ENCODE measurements around the gene INMT. TPM values are rescaled to one million over a fixed set of nuclear protein-coding genes. Genes with fewer than 3 reads are reported as not detected.

INMT gene
- total RNA-seq, 4 donors from 2014 or later, result 1.7 to 6.8 (median 4.5) TPM

- no peak for DNase-seq (ENCODE audit: low spot score in 2 of 2)
- no peak overlapping the region for H3K4me3 ChIP-seq (ENCODE audit: low read depth, poor library complexity, severe bottlenecking)
- WGBS, 2 donors, result 90 to 93% methylated on average over 4 to 6 of the region's 6 CpGs
- TF ChIP-seq CTCF (IDR thresholded peaks at IDR 0.05), result no peak
- no peak for TF ChIP-seq POLR2A (IDR thresholded peaks at IDR 0.05)
- intact Hi-C loops (cut with DNase I; ENCODE audit: low total_unique reads), result no loop called here
These were observed 18.7 kb upstream of the INMT start for GRCh38 chr7:30733216-30733615.

- DNase-seq (ENCODE audit: low spot score in 2 of 2), result no peak
- intact Hi-C loops (cut with DNase I; ENCODE audit: low total_unique reads), result no loop called here
- no peak overlapping the region for H3K4me3 ChIP-seq (ENCODE audit: low read depth, poor library complexity, severe bottlenecking)
- WGBS, 2 donors, result 92 to 96% methylated on average over 11 of the region's 11 CpGs
- TF ChIP-seq CTCF (IDR thresholded peaks at IDR 0.05), result no peak
These were observed 18.2 kb upstream of the INMT start for GRCh38 chr7:30733691-30734090.

- no peak for DNase-seq (ENCODE audit: low spot score in 2 of 2)
- 91 to 92% methylated on average over 7 of the region's 7 CpGs for WGBS, 2 donors
- no peak for TF ChIP-seq CTCF (IDR thresholded peaks at IDR 0.05)
- TF ChIP-seq POLR2A (IDR thresholded peaks at IDR 0.05), result no peak
- intact Hi-C loops (cut with DNase I; ENCODE audit: low total_unique reads), result no loop called here
- H3K4me3 ChIP-seq (ENCODE audit: low read depth, poor library complexity, severe bottlenecking), result no peak overlapping the region
These were observed 17.4 kb upstream of the INMT start for GRCh38 chr7:30734497-30734896.

GRCh38 chr7:30735631-30736030 lies 16.3 kb upstream of the INMT start:
- no peak overlapping the region for H3K4me3 ChIP-seq (ENCODE audit: low read depth, poor library complexity, severe bottlenecking)
- no peak for DNase-seq (ENCODE audit: low spot score in 2 of 2)
- TF ChIP-seq POLR2A (IDR thresholded peaks at IDR 0.05) (no peak), CTCF (IDR thresholded peaks at IDR 0.05) (no peak)
- 85 to 93% methylated on average over 3 of the region's 3 CpGs for WGBS, 2 donors
- intact Hi-C loops (cut with DNase I; ENCODE audit: low total_unique reads), result no loop called here

GRCh38 chr7:30736291-30736690 lies 15.6 kb upstream of the INMT start:
- WGBS, 2 donors, result 80 to 88% methylated on average over 2 to 4 of the region's 4 CpGs
- intact Hi-C loops (cut with DNase I; ENCODE audit: low total_unique reads), result no loop called here
- no peak overlapping the region for H3K4me3 ChIP-seq (ENCODE audit: low read depth, poor library complexity, severe bottlenecking)
- no peak for TF ChIP-seq POLR2A (IDR thresholded peaks at IDR 0.05)
- TF ChIP-seq CTCF (IDR thresholded peaks at IDR 0.05), result no peak
- no peak for DNase-seq (ENCODE audit: low spot score in 2 of 2)
